GM18858 (cell line): ENCODE results near the gene PDE4B.
A peak's percentile ranks its signal among the peaks of the same experiment; 100 is the strongest.
"Not testable (repeated sequence)": the region's sequence is repeated elsewhere in the genome, so short reads cannot be mapped to it uniquely, and the experiment has no call there.

Experiments
- ATAC-seq: cut with Tn5 transposase; IDR thresholded peaks from one replicate; pipeline ENCODE4 v1.9.1; 2021; ENCODE audit not compliant: unreplicated experiment

The PDE4B gene

GRCh38 chr1:66112744-66113400, 320.2 kb downstream of the PDE4B start:
- no peak for ATAC-seq

GRCh38 chr1:66119148-66119547, 326.5 kb downstream of the PDE4B start:
- peak; percentile 76 for ATAC-seq

GRCh38 chr1:66124670-66125069, 332.0 kb downstream of the PDE4B start:
- no peak for ATAC-seq

- not testable (repeated sequence) for ATAC-seq
These were observed 335.9 kb downstream of the PDE4B start for GRCh38 chr1:66128641-66129040.

- ATAC-seq: no peak
These were observed 339.6 kb downstream of the PDE4B start for GRCh38 chr1:66132324-66132723.

GRCh38 chr1:66134004-66134403, 341.3 kb downstream of the PDE4B start:
- ATAC-seq: no peak

GRCh38 chr1:66135161-66135560, 342.5 kb downstream of the PDE4B start:
- ATAC-seq: no peak

GRCh38 chr1:66136423-66136822, 343.7 kb downstream of the PDE4B start:
- not testable (repeated sequence) for ATAC-seq

- no peak for ATAC-seq
These were observed 344.5 kb downstream of the PDE4B start for GRCh38 chr1:66137235-66137634.

- no peak for ATAC-seq
These were observed 345.9 kb downstream of the PDE4B start for GRCh38 chr1:66138613-66139012.

GRCh38 chr1:66140072-66140471, 347.4 kb downstream of the PDE4B start:
- no peak for ATAC-seq

GRCh38 chr1:66143651-66144050, 351.0 kb downstream of the PDE4B start:
- no peak for ATAC-seq

GRCh38 chr1:66147226-66147835, 354.6 kb downstream of the PDE4B start:
- ATAC-seq: no peak

- no peak for ATAC-seq
These were observed 359.3 kb downstream of the PDE4B start for GRCh38 chr1:66152034-66152433.

GRCh38 chr1:66154394-66154793, 361.7 kb downstream of the PDE4B start:
- ATAC-seq: no peak

GRCh38 chr1:66156144-66156543, 363.4 kb downstream of the PDE4B start:
- no peak for ATAC-seq

- no peak for ATAC-seq
These were observed 367.1 kb downstream of the PDE4B start for GRCh38 chr1:66159800-66160199.

- ATAC-seq: no peak
These were observed 368.0 kb downstream of the PDE4B start for GRCh38 chr1:66160719-66161118.

GRCh38 chr1:66166753-66167152, 374.1 kb downstream of the PDE4B start:
- ATAC-seq: no peak

- no peak for ATAC-seq
These were observed 374.6 kb downstream of the PDE4B start for GRCh38 chr1:66167267-66167666.

GRCh38 chr1:66168467-66168887, 375.8 kb downstream of the PDE4B start:
- no peak for ATAC-seq

- ATAC-seq: no peak
These were observed 376.4 kb downstream of the PDE4B start for GRCh38 chr1:66168948-66169671.
